SK-N-MC (cell line): ENCODE data around the gene MACROH2A1.

Source experiments
- EZH2 ChIP-seq: fragments of 200-600 bp; sonication (generic); IDR thresholded peaks from one replicate; pipeline ENCODE4 v1.6.1; 2017; ENCODE audit warnings: antibody characterized with exemption
- FOXP2 ChIP-seq: optimal IDR thresholded peaks from 2 replicates; pipeline ENCODE3; 2011; ENCODE audit warnings: mild to moderate bottlenecking, moderate library complexity; ENCODE audit not compliant: insufficient read depth; ENCODE audit errors: extremely low read length, control extremely low read depth
- POLR2AphosphoS5 ChIP-seq: IDR thresholded peaks from 2 replicates; pipeline ENCODE4 v1.6.1; 2012; ENCODE audit warnings: mild to moderate bottlenecking, low read depth, low read length, borderline replicate concordance

GRCh38 chr5:135386886-135387628 lies 12.0 kb downstream of the MACROH2A1 start:
- no peak for TF ChIP-seq POLR2AphosphoS5
- no peak for TF ChIP-seq EZH2
- no peak for TF ChIP-seq FOXP2
